ENCODE results near the gene UROC1.

Gene UROC1

GRCh38 chr3:126557761-126558160 is 40.2 kb upstream of the UROC1 start:
- TF ChIP-seq TAF1 (IDR thresholded peaks at IDR 0.05; ENCODE audit: low read depth) = no peak
- TF ChIP-seq REST (IDR thresholded peaks at IDR 0.05; ENCODE audit: low read depth) = no peak
- no peak for TF ChIP-seq EGR1 (IDR thresholded peaks at IDR 0.05)
- no peak for TF ChIP-seq YY1 (IDR thresholded peaks at IDR 0.05; ENCODE audit: low read depth)
- no peak for TF ChIP-seq USF1 (IDR thresholded peaks at IDR 0.05)
- no peak for TF ChIP-seq CREB1 (IDR thresholded peaks at IDR 0.05; ENCODE audit: low read depth)
- no peak for TF ChIP-seq EP300 (IDR thresholded peaks at IDR 0.05; ENCODE audit: borderline replicate concordance)
- TF ChIP-seq TEAD4 (IDR thresholded peaks at IDR 0.05) = no peak
- TF ChIP-seq RAD21 (IDR thresholded peaks at IDR 0.05; ENCODE audit: low read depth) = no peak
- no peak for TF ChIP-seq NFIC (IDR thresholded peaks at IDR 0.05)

GRCh38 chr3:126557415-126557745 is 39.8 kb upstream of the UROC1 start:
- TF ChIP-seq EGR1 (IDR thresholded peaks at IDR 0.05) (no peak), FOXM1 (IDR thresholded peaks at IDR 0.05; ENCODE audit: borderline replicate concordance, low read depth) (no peak), RAD21 (IDR thresholded peaks at IDR 0.05; ENCODE audit: low read depth) (no peak), NFIC (IDR thresholded peaks at IDR 0.05) (no peak), CEBPB (IDR thresholded peaks at IDR 0.05) (no peak), REST (IDR thresholded peaks at IDR 0.05; ENCODE audit: low read depth) (no peak), TCF12 (IDR thresholded peaks at IDR 0.05; ENCODE audit: low read depth) (no peak), MAX (IDR thresholded peaks at IDR 0.05) (no peak), TAF1 (IDR thresholded peaks at IDR 0.05; ENCODE audit: low read depth) (no peak), ZBTB7A (IDR thresholded peaks at IDR 0.05; ENCODE audit: low read depth) (no peak), USF1 (IDR thresholded peaks at IDR 0.05) (no peak), CREB1 (IDR thresholded peaks at IDR 0.05; ENCODE audit: low read depth) (no peak), EP300 (IDR thresholded peaks at IDR 0.05; ENCODE audit: borderline replicate concordance) (no peak), YY1 (IDR thresholded peaks at IDR 0.05; ENCODE audit: low read depth) (no peak), TEAD4 (IDR thresholded peaks at IDR 0.05) (no peak)

GRCh38 chr3:126556637-126557414 is 39.3 kb upstream of the UROC1 start:
- TF ChIP-seq EP300 (IDR thresholded peaks at IDR 0.05; ENCODE audit: borderline replicate concordance) (no peak), CREB1 (IDR thresholded peaks at IDR 0.05; ENCODE audit: low read depth) (no peak), FOXM1 (IDR thresholded peaks at IDR 0.05; ENCODE audit: borderline replicate concordance, low read depth) (no peak), REST (IDR thresholded peaks at IDR 0.05; ENCODE audit: low read depth) (no peak)

- TF ChIP-seq TAF1 (IDR thresholded peaks at IDR 0.05; ENCODE audit: low read depth) = no peak
- TF ChIP-seq CREB1 (IDR thresholded peaks at IDR 0.05; ENCODE audit: low read depth) = no peak
- TF ChIP-seq MAX (IDR thresholded peaks at IDR 0.05) = no peak
- TF ChIP-seq REST (IDR thresholded peaks at IDR 0.05; ENCODE audit: low read depth) = no peak
- no peak for TF ChIP-seq RAD21 (IDR thresholded peaks at IDR 0.05; ENCODE audit: low read depth)
- no peak for TF ChIP-seq EGR1 (IDR thresholded peaks at IDR 0.05)
- TF ChIP-seq FOXM1 (IDR thresholded peaks at IDR 0.05; ENCODE audit: borderline replicate concordance, low read depth) = no peak
- TF ChIP-seq TEAD4 (IDR thresholded peaks at IDR 0.05) = no peak
- TF ChIP-seq TCF12 (IDR thresholded peaks at IDR 0.05; ENCODE audit: low read depth) = no peak
- no peak for TF ChIP-seq NFIC (IDR thresholded peaks at IDR 0.05)
- TF ChIP-seq YY1 (IDR thresholded peaks at IDR 0.05; ENCODE audit: low read depth) = no peak
- TF ChIP-seq ZBTB7A (IDR thresholded peaks at IDR 0.05; ENCODE audit: low read depth) = no peak
- no peak for TF ChIP-seq EP300 (IDR thresholded peaks at IDR 0.05; ENCODE audit: borderline replicate concordance)
- no peak for TF ChIP-seq CEBPB (IDR thresholded peaks at IDR 0.05)
- TF ChIP-seq USF1 (IDR thresholded peaks at IDR 0.05) = no peak
These were observed 38.4 kb upstream of the UROC1 start for GRCh38 chr3:126555795-126556636.

Data from Ishikawa (cell line).